Measurements from ENCODE around the gene CSKMT. TPM values are rescaled to one million over a fixed set of nuclear protein-coding genes. Genes with fewer than 3 reads are reported as not detected.
A peak's percentile ranks its signal among the peaks of the same experiment; 100 is the strongest.

The CSKMT gene
- total and polyA plus RNA-seq, 9 donors, result 3.6 to 31.5 (median 20.6) TPM

- H3K36me3 ChIP-seq, result no peaks in the 10 kb centered on the region
- intact Hi-C loops (cut with DNase I), result no loop called here
- peaks cover 8% of the 10 kb centered on the region for H3K4me1 ChIP-seq (ENCODE audit: insufficient read depth)
- TF ChIP-seq EP300 (IDR thresholded peaks at IDR 0.05) (no peak), CTCF (IDR thresholded peaks at IDR 0.05) (no peak), POLR2A (IDR thresholded peaks at IDR 0.05) (no peak)
- DNase-seq, result no peak
- no peaks in the 10 kb centered on the region for H3K9me3 ChIP-seq
- H3K4me3 ChIP-seq, result no peak overlapping the region
- no peaks in the 10 kb centered on the region for H3K27me3 ChIP-seq
- H3K27ac ChIP-seq, result no peak overlapping the region
- WGBS, 3 donors, result 15 to 40% (median 31%) methylated on average over 3 of the region's 3 CpGs
These were observed 47.7 kb downstream of the CSKMT start for GRCh38 chr11:62712861-62713260.

GRCh38 chr11:62713343-62713742 lies 48.2 kb downstream of the CSKMT start:
- H3K27ac ChIP-seq, result no peak overlapping the region
- no peak for DNase-seq
- no peaks in the 10 kb centered on the region for H3K27me3 ChIP-seq
- no peak overlapping the region for H3K4me3 ChIP-seq
- peaks cover 5% of the 10 kb centered on the region for H3K4me1 ChIP-seq (ENCODE audit: insufficient read depth)
- H3K9me3 ChIP-seq, result no peaks in the 10 kb centered on the region
- 79 to 86% (median 80%) methylated on average over 2 of the region's 2 CpGs for WGBS, 3 donors
- no peak for TF ChIP-seq POLR2A (IDR thresholded peaks at IDR 0.05)
- TF ChIP-seq CTCF (IDR thresholded peaks at IDR 0.05), result no peak
- no peak for TF ChIP-seq EP300 (IDR thresholded peaks at IDR 0.05)
- no peaks in the 10 kb centered on the region for H3K36me3 ChIP-seq
- intact Hi-C loops (cut with DNase I), result no loop called here

GRCh38 chr11:62715150-62716130 lies 50.3 kb downstream of the CSKMT start:
- H3K36me3 ChIP-seq, result no peaks in the 10 kb centered on the region
- H3K27me3 ChIP-seq, result no peaks in the 10 kb centered on the region
- intact Hi-C loops (cut with DNase I), result no loop called here
- H3K4me1 ChIP-seq (ENCODE audit: insufficient read depth), result no peaks in the 10 kb centered on the region
- no peak overlapping the region for H3K27ac ChIP-seq
- WGBS, 3 donors, result 82 to 88% (median 83%) methylated on average over 24 of the region's 24 CpGs
- H3K4me3 ChIP-seq, result no peak overlapping the region
- no peaks in the 10 kb centered on the region for H3K9me3 ChIP-seq
- peak in 2 of 5 donors; percentile 16 to 17 for DNase-seq
- TF ChIP-seq POLR2A (IDR thresholded peaks at IDR 0.05), result no peak
- no peak for TF ChIP-seq EP300 (IDR thresholded peaks at IDR 0.05)
- TF ChIP-seq CTCF (IDR thresholded peaks at IDR 0.05), result no peak

- 83 to 86% (median 84%) methylated on average over 5 of the region's 5 CpGs for WGBS, 3 donors
- H3K27ac ChIP-seq, result no peak overlapping the region
These were observed 51.1 kb downstream of the CSKMT start for GRCh38 chr11:62716206-62716605.

GRCh38 chr11:62716816-62717215 lies 51.7 kb downstream of the CSKMT start:
- WGBS, 3 donors, result 85 to 89% (median 86%) methylated on average over 11 of the region's 11 CpGs
- intact Hi-C loops (cut with DNase I), result no loop called here
- Histone ChIP-seq H3K9me3 (no peaks in the 10 kb centered on the region), H3K27me3 (no peaks in the 10 kb centered on the region), H3K4me3 (no peak overlapping the region), H3K36me3 (no peaks in the 10 kb centered on the region), H3K4me1 (ENCODE audit: insufficient read depth) (no peaks in the 10 kb centered on the region), H3K27ac (no peak overlapping the region)
- TF ChIP-seq EP300 (IDR thresholded peaks at IDR 0.05) (no peak), CTCF (IDR thresholded peaks at IDR 0.05) (no peak), POLR2A (IDR thresholded peaks at IDR 0.05) (no peak)
- peak in 2 of 5 donors; percentile 15 to 30 for DNase-seq

More at GRCh38 chr11:62716206-62716605, 51.1 kb downstream of the CSKMT start:
- no peak for DNase-seq
- H3K27me3 ChIP-seq, result no peaks in the 10 kb centered on the region
- TF ChIP-seq POLR2A (IDR thresholded peaks at IDR 0.05), result no peak
- no peak for TF ChIP-seq EP300 (IDR thresholded peaks at IDR 0.05)
- no peaks in the 10 kb centered on the region for H3K36me3 ChIP-seq
- H3K4me3 ChIP-seq, result no peak overlapping the region
- H3K4me1 ChIP-seq (ENCODE audit: insufficient read depth), result no peaks in the 10 kb centered on the region
- intact Hi-C loops (cut with DNase I), result no loop called here
- no peaks in the 10 kb centered on the region for H3K9me3 ChIP-seq
